Stimulated activated effector memory CD8-positive, alpha-beta T cell treated with anti-CD3 and anti-CD28 coated beads, Interleukin-12 subunit alpha, Interleukin-12 subunit beta, amount 100 ng/mL, for 72 hours (primary cell): Measurements from ENCODE around the gene ICE1.

ENCODE experiments used
- ATAC-seq: fragments of 150-1000 bp; cut with Tn5 transposase; 2 replicates; pipeline ENCODE4 v1.10.0; 2021
- DNase-seq, 2 donors: peaks; one replicate each; pipeline ENCODE4 v3.0.0; 2021 to 2022; ENCODE audit warnings: low spot score in 2 of 2
- H3K27ac Mint-ChIP-seq: one replicate; pipeline ENCODE4 v1.8.0; 2022; ENCODE audit warnings: mild to moderate bottlenecking, mixed read lengths
- H3K36me3 Mint-ChIP-seq: one replicate; pipeline ENCODE4 v1.8.0; 2022; ENCODE audit warnings: mild to moderate bottlenecking, mixed read lengths
- H3K4me1 Mint-ChIP-seq: one replicate; pipeline ENCODE4 v1.8.0; 2022; ENCODE audit warnings: mixed read lengths
- H3K4me3 Mint-ChIP-seq: one replicate; pipeline ENCODE4 v1.8.0; 2022; ENCODE audit warnings: mild to moderate bottlenecking, mixed read lengths
- H3K9me3 Mint-ChIP-seq: one replicate; pipeline ENCODE4 v1.8.0; 2022; ENCODE audit warnings: mixed read lengths

The ICE1 gene

DNA sequence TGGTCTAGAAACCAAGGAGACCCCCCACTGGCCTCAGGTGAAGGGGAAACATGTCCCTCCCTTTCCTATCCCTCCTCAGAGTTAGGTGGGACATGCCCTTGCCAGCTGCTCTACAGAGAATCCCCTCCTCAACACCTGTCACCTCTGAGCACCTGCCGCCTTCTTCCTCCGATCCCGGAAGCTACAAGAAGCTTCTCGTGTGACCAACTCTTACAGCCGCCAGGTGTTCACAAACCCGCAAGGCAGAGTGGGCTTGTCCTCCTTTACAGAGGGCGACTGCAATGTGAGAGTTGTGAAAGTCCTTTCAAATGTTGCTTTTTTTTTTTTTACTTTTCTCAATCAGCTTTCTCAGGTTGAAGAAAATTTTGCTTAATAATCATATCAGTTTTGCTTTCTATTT, 3.7 kb upstream of the ICE1 start:
- H3K4me1 Mint-ChIP-seq: peaks cover 22% of the 10 kb centered on the region
- H3K36me3 Mint-ChIP-seq: peaks cover 17% of the 10 kb centered on the region
- H3K4me3 Mint-ChIP-seq: no peak overlapping the region
- peak overlapping the region; percentile 30 for H3K27ac Mint-ChIP-seq
- no peaks in the 10 kb centered on the region for H3K9me3 Mint-ChIP-seq
- ATAC-seq: no peak
- DNase-seq: no peak

DNA sequence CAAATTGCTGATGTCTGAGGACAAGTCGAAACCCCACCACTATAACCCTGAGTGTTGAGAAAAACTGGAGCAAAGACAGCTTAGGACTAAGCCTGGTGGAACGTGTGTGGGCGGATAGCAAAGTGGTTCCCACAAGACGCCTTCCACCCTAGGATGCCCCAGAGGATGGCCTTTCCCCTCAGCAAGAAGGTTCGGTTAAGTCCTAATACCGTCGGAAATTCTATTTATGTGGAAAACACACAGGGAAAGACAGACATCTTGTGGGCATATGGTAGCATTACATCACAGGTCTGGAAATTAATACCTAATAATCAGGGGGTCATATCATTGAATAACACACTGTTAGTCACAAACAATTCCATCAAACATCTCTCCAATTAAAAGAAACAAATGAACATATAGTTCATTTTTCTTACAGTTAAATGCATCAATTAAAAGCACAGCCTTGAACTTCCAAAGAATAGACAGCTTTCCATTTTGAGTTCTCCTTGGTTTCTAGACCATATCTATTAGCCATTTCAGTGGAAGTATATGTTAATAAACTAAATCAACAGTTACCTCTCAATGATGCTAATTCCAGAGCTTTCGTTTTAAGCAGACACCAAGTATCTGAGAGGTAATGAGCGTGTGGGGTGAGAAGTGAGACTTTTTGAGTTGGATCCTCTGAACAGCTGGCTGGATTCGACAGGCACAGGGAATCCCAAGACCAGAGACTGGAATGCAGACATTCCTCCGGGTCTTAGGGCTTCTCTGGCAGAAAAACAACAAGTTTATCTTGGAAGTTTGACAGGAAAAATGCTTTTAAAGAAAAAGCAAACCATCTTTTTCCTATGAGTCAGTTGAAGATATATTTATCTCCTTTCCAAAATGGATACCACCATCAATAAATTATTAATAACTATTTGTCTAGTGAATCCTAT, 2.9 kb upstream of the ICE1 start:
- Mint-ChIP-seq H3K27ac (peak overlapping the region; percentile 30), H3K9me3 (no peaks in the 10 kb centered on the region), H3K4me3 (no peak overlapping the region), H3K36me3 (peaks cover 17% of the 10 kb centered on the region), H3K4me1 (peaks cover 22% of the 10 kb centered on the region)
- ATAC-seq (no peak), DNase-seq (no peak)

DNA sequence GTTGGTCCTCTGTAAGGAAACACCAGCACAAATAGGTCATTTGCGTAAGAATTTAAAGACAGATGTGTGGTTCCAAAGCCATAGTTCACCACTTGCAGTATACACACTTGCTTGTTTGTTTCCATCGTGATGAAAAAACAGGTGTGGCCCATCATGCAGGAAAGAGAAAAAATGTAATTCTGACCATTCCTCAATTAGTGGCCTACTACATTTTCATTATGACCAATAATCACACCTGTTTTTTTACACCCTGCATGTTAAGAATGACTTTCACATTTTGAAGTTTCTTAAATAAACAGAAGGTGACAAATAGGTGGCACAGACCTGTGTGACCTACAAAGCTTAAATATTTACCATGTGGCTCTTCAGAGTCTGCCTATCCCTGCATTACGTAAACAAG, 2.2 kb upstream of the ICE1 start:
- Mint-ChIP-seq H3K27ac (no peak overlapping the region), H3K9me3 (no peaks in the 10 kb centered on the region), H3K36me3 (peaks cover 17% of the 10 kb centered on the region), H3K4me3 (no peak overlapping the region), H3K4me1 (peaks cover 22% of the 10 kb centered on the region)
- DNase-seq (no peak), ATAC-seq (no peak)

DNA sequence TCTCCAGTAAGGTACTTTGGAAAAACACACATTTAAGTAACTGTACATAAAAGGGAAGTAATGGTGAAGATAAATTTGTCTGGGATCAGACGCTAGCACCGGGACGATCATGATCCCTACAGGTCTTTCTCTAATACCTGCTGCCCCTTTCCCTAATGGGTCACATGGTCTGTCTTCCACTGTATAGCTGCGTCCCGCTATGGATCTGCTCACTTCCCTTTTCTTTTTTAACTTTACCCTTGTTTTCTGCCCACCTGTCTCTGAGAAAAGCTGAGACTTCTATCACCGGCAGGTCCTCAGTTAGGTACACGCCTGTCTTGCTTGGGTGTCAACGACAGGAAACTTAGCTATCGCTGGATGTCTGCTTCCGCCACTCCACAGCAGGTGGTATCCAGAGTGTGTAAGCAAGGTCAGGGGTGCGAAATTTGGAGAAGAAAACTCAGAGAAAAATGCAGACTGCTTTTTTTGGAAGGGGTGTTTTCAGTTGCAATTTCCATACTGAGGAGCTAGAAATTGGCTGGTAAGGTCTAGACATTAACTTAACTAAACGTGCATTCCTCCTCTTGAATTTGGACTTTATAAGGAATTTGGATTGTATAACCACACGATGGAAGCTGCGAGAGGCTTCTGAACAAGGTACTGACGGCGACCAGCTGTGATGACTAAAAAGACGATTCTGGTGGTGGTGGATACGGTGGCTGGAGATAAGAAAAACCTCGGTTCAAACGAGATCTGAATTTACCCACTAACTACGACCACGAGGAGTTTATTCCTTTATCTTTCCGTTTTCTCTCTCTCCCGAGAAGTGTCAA, 1.1 kb upstream of the ICE1 start:
- DNase-seq (peak in 1 of 2 donors; percentile 52), ATAC-seq (peak; percentile 11)
- H3K9me3 Mint-ChIP-seq: no peaks in the 10 kb centered on the region
- no peak overlapping the region for H3K4me3 Mint-ChIP-seq
- H3K36me3 Mint-ChIP-seq: peaks cover 17% of the 10 kb centered on the region
- peaks cover 19% of the 10 kb centered on the region for H3K4me1 Mint-ChIP-seq
- no peak overlapping the region for H3K27ac Mint-ChIP-seq

DNA sequence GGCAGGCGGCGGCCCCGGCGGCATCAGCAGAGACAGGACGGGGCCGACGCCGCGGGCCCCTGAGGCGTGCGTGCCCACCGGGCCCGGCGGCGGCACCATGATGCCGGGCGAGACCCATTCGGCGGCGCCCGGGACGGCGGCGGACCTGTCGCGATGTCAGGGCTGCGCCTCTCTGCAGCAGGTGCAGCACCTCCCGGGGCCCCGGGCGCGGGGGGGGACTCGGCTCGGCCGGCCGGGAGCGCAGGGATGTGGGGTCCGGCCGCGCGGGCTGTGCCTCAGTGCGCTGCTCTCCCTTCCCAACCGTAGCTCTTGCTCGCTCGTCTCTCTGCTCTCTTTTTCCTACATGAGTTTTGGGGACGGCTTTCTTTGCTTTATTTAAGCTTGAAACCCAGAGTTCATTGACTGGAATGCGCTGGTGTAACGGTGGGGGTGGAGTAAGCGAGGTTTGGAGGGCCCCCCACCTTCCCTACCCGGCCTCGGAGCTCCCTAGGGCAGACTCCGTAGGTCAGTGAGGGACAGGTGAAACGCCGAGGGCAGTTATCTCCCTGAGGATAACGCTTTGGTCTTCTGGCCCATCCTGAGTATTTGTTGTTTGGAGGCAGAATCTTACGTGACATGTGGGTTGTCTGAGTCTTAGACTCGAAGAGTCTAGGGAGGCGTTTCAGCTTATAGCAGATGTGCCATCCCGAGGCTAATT, 490 bp downstream of the ICE1 start:
- Mint-ChIP-seq H3K4me3 (no peak overlapping the region), H3K4me1 (peaks cover 21% of the 10 kb centered on the region), H3K36me3 (peaks cover 11% of the 10 kb centered on the region), H3K9me3 (no peaks in the 10 kb centered on the region), H3K27ac (no peak overlapping the region)
- ATAC-seq: peak; percentile 43
- peak in 1 of 2 donors; percentile 55 for DNase-seq

DNA sequence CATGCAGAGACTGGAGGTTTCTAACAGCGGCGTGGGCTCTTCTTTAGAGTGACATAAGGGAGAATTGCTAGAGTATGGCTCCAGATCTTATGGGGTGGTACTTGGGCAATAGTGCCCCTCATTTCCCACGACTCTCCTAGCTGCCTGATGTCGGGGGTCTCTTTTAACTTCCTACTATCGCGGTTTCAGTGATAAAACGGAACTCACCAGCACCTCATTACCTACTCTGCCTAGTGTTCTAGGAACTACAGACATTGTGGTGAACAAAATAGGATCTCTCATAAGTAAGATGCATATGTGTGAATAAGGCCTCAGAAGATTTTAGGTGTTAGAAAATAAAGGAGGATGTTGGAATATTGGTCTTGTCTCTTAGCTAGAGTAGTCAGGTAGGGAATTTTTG, 1.1 kb downstream of the ICE1 start:
- peaks cover 11% of the 10 kb centered on the region for H3K36me3 Mint-ChIP-seq
- ATAC-seq (no peak), DNase-seq (no peak)
- H3K27ac Mint-ChIP-seq: no peak overlapping the region
- H3K9me3 Mint-ChIP-seq: no peaks in the 10 kb centered on the region
- H3K4me3 Mint-ChIP-seq: no peak overlapping the region
- H3K4me1 Mint-ChIP-seq: peaks cover 26% of the 10 kb centered on the region

DNA sequence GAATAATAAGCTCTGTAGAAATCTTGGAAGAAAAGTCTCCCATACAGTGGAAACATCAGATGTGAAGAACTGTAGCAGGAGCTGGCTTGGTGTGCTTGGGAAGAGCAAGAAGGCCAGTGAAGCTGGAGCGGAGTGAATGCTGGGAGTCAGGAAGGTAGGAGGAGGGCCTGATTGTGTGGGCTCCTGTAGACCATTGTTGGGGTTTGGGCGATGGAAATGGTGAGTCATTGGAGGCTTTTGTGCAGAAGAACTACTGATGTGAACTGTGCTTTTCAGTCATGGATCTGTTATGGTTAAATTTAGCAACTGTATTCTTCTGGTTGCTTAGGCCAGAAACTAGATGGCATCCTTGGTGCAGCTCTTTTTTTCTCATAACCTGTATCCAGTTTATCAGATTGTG, 2.3 kb downstream of the ICE1 start:
- DNase-seq: no peak
- no peak overlapping the region for H3K27ac Mint-ChIP-seq
- no peak for ATAC-seq
- no peak overlapping the region for H3K4me3 Mint-ChIP-seq
- H3K9me3 Mint-ChIP-seq: no peaks in the 10 kb centered on the region
- H3K4me1 Mint-ChIP-seq: peaks cover 37% of the 10 kb centered on the region
- H3K36me3 Mint-ChIP-seq: peaks cover 11% of the 10 kb centered on the region

DNA sequence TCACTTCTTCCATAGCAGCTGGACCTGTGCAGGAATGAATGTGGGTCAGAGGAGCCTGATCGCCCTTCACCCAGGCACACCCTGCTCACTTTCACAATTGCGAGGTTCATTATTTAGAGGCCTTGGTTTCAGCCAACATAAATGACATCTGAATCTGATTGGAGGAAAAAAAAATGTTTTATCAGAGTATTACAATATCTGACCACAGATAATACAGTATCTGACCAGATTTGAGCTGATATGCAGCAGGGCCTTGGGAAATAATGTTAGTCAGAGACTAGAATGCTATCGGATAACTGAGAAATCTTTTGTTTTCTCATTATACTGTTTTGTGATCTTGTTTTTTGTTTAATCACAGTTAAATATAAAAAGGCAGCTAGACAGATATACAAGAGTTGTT, 7.7 kb downstream of the ICE1 start:
- peaks cover 42% of the 10 kb centered on the region for H3K4me1 Mint-ChIP-seq
- ATAC-seq (no peak), DNase-seq (no peak)
- H3K27ac Mint-ChIP-seq: peak overlapping the region; percentile 21
- no peak overlapping the region for H3K4me3 Mint-ChIP-seq
- peaks cover 9% of the 10 kb centered on the region for H3K36me3 Mint-ChIP-seq
- no peaks in the 10 kb centered on the region for H3K9me3 Mint-ChIP-seq

DNA sequence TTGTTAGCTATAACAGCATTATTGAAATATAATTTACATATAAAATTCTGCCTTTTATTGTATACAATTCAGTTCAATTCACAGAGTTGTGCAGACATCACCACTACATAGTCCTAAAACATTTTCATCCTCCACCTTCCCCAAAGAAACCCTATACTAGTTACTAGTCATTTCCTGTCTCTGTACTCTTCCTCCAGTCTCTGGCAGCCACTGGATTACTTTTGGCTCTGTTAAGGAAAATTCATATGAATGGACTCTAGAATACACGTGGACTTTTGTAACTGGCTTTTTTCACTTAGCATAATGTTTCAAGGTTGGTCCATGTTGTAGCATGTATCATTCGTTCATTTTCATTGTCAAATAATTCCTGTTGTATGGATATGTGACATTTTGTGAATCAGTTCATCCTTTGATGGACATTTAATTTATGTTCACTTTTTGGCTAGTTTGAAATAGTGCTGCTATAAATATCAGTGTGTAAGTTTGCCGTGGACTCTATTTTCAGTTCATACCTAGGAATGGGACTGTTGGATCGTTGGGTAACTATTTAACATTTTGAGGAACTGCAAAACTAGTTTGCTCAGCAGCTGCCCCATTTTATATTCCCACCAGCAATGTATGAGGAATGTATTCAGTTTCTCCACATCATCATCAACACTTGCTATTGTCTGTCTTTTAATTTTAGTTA, 9.7 kb downstream of the ICE1 start:
- H3K4me1 Mint-ChIP-seq: peaks cover 42% of the 10 kb centered on the region
- H3K27ac Mint-ChIP-seq: peak overlapping the region; percentile 13
- DNase-seq: no peak
- ATAC-seq: no peak
- no peak overlapping the region for H3K4me3 Mint-ChIP-seq
- peaks cover 15% of the 10 kb centered on the region for H3K36me3 Mint-ChIP-seq
- no peaks in the 10 kb centered on the region for H3K9me3 Mint-ChIP-seq

DNA sequence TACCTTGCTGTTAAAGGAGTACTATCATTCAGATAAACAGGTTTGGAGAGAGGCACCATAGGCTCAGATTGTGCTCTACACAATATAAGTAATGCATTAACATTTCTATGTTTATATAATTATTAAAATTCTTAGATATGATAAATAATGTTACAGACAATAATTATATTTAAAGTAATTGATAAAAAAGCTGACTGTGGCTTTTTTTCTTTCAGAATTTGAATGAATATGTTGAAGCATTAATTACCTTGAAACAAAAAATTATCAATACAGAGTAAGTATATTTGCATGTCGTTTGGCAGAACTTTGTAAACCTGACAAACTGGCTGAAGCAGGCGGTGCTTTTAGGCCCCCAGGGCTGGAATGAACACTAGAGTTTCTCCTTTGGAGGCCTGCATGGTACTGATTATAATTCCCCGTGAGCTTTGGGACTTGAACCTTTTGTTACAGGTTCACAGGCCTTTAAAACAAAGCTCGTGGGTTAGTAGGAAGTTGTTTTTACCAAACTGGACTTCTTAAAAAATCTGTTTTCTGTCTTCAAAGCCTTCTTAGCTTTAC, 13.8 kb downstream of the ICE1 start:
- DNase-seq: no peak
- Mint-ChIP-seq H3K9me3 (no peaks in the 10 kb centered on the region), H3K36me3 (peaks cover 52% of the 10 kb centered on the region), H3K4me3 (no peak overlapping the region), H3K4me1 (peaks cover 12% of the 10 kb centered on the region), H3K27ac (no peak overlapping the region)
- ATAC-seq: no peak

DNA sequence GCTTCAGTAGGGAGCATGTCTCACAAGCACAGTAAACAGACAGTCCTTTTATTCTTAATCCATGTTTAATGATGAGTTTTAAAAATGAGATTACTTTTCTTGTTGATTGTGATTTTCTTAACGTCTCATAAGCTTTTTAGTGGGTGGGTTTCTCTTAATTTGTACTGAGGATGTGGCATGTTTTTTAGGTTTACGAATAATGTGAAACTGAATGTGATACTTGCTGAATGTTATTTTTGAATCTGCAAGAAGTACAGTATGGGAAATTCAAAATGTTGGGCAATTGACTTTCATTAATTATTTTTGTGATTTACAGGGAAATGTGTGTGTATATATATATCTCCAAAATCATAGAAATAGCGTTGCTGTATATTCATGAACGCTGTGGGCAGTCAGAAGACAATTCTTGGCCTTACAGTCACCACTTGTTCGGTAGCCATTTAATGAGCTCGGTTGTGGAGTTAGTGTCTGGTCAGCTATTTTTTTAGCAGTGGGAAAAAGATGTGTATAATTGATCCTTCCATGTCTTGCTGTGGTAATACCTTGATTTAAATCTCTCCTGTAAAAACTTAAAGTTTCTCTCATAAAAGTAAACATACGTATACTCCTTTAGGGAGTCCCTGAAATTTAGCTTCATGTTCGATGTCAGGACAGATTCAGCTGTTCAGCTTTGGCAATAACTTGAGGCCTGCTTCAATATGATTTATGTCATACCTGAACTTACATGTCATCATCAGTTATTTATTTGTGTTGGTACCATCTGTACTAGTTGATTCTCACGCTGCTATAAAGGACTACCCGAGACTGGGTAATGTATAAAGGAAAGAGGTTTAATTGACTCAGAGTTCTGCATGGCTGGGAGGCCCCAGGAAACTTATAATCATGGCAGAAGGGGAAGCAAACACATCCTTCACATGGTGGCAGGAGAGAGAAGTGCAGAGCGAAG, 15.0 kb downstream of the ICE1 start:
- Mint-ChIP-seq H3K4me1 (peaks cover 9% of the 10 kb centered on the region), H3K27ac (peak overlapping the region; percentile 32), H3K9me3 (no peaks in the 10 kb centered on the region), H3K36me3 (peaks cover 58% of the 10 kb centered on the region), H3K4me3 (no peak overlapping the region)
- DNase-seq (no peak), ATAC-seq (no peak)

DNA sequence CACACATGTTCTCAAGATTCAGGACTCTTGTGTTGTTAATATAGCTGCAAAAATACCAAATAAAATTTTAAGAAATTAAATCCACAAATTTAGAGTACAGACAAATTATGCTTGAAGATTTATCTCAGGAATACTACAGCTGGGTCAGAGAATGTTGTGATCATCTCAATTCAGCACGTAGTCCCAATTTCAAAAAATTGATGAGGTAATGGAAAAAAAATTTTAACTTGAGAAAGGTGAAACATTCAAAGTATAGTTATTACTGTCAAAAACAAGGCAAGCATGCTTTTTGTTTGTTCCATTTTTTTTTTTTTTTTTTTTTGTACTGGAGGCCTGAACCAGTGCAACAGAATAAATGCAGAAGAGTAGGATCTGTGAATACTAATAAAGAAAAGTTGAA, 29.4 kb downstream of the ICE1 start:
- H3K36me3 Mint-ChIP-seq: peaks cover 98% of the 10 kb centered on the region
- no peak for ATAC-seq
- H3K9me3 Mint-ChIP-seq: no peaks in the 10 kb centered on the region
- no peaks in the 10 kb centered on the region for H3K4me1 Mint-ChIP-seq
- H3K4me3 Mint-ChIP-seq: no peak overlapping the region
- no peak overlapping the region for H3K27ac Mint-ChIP-seq
- no peak for DNase-seq

DNA sequence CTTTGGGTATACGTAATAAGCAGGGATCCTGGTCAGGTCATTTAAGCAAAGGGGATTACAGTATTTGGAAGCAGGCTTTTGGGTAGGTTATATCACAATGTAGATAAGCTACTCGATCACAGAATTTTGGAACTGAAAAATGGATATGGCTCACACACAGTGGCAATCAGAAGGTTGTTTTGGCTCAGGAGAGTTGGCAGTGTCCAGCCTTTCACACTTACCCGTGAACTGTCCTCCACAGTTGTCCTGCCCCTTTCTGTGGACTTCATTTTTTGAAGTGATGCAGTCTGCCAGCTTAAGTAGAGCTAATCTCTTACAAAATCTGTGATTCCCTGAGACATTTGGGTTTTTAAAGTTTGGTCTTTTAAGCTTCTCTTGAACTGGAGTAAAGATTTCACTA, 30.7 kb downstream of the ICE1 start:
- Mint-ChIP-seq H3K4me1 (no peaks in the 10 kb centered on the region), H3K36me3 (peaks cover 98% of the 10 kb centered on the region), H3K9me3 (no peaks in the 10 kb centered on the region), H3K27ac (no peak overlapping the region), H3K4me3 (no peak overlapping the region)
- ATAC-seq: no peak
- DNase-seq: no peak

DNA sequence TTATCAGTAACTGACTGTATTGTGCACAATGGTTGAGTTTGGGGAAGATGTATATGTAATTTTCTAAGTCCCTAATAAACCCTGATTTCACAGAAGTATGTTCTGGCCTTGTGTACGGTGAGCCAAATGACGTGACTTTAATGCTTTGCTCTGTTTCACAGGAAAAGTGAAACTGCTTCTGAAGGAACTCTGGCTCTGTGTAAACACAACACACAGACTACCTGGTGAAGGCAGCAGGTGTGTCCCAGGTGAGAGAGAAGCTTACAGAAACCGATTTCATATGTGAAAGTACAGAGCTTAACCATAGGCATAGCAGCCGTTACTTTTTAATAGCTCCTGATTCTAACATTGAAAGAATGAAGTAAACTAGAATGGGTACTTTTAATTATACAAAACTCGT, 31.9 kb downstream of the ICE1 start:
- DNase-seq (no peak), ATAC-seq (no peak)
- H3K4me1 Mint-ChIP-seq: peaks cover 4% of the 10 kb centered on the region
- peaks cover 98% of the 10 kb centered on the region for H3K36me3 Mint-ChIP-seq
- no peak overlapping the region for H3K27ac Mint-ChIP-seq
- no peaks in the 10 kb centered on the region for H3K9me3 Mint-ChIP-seq
- H3K4me3 Mint-ChIP-seq: no peak overlapping the region
